Thyroid gland (tissue), 4 donors: Measurements from ENCODE around the gene RUVBL1. TPM values are rescaled to one million over a fixed set of nuclear protein-coding genes. Genes with fewer than 3 reads are reported as not detected.
A peak's percentile ranks its signal among the peaks of the same experiment; 100 is the strongest.

Source experiments
- DNase-seq, 2 donors: peaks; one replicate each; pipeline ENCODE4 v3.0.0-alpha.2; 2019
- H3K27ac ChIP-seq, 3 donors: fragments of 200-600 bp; sonication (generic); 1 replicate in 2 of 3; 2 replicates in 1 of 3; pipeline ENCODE4 v1.5.1; 2016 to 2019; ENCODE audit warnings: mild to moderate bottlenecking in 1 of 3, moderate library complexity in 1 of 3
- H3K27me3 ChIP-seq: fragments of 200-600 bp; sonication (generic); one replicate; pipeline ENCODE4 v1.5.1; 2019
- H3K36me3 ChIP-seq, 2 donors: fragments of 200-600 bp; sonication (generic); one replicate each; pipeline ENCODE4 v1.5.1; 2016 to 2019
- H3K4me1 ChIP-seq, 2 donors: fragments of 200-600 bp; sonication (generic); one replicate each; pipeline ENCODE4 v1.5.1; 2017 to 2019
- H3K4me3 ChIP-seq, 3 donors: fragments of 200-600 bp; sonication (generic); replicated peaks in 1 of 3; 1 replicate in 2 of 3; 2 replicates in 1 of 3; pipeline ENCODE4 v1.5.1; 2016; ENCODE audit warnings: mild to moderate bottlenecking in 1 of 3
- H3K9me3 ChIP-seq: fragments of 200-600 bp; sonication (generic); one replicate; pipeline ENCODE4 v1.5.1; 2017
- POLR2A ChIP-seq, 2 donors: fragments of 450-650 bp; IDR thresholded peaks; one replicate each; pipeline ENCODE4 v1.6.1; 2017; ENCODE audit warnings: antibody characterized with exemption in 2 of 2, mild to moderate bottlenecking in 2 of 2, moderate library complexity in 1 of 2
- WGBS, 2 donors: methylation state at CpG; one replicate each; pipeline ENCODE4 v1.1.5; 2017; 5-methylcytosine and 5-hydroxymethylcytosine counted together
- intact Hi-C: fragments of 100-400 bp; cut with DNase I; formaldehyde crosslinking; loops from one replicate; pipeline ENCODE4 v1.15.1; 2023
- total RNA-seq, 4 donors: library from RNA; depleted of rRNA; stranded (reverse); fragments of >200 nt; gene quantifications; one replicate each; pipeline ENCODE4 v1.2.3, GENCODE V29; 2016
- TF ChIP-seq, protein P1 (sequence below), 6 experiments: fragments of 200-600 bp in 3 of 6; fragments of 450-650 bp in 3 of 6; sonication (generic) in 3 of 6; IDR thresholded peaks; one replicate each; pipeline ENCODE4 v1.5.1; 2016 to 2019; ENCODE audit warnings: antibody characterized with exemption in 6 of 6, mild to moderate bottlenecking in 2 of 6, inconsistent platforms in 1 of 6, moderate library complexity in 1 of 6

The RUVBL1 gene
- total RNA-seq, 4 donors from 2014 or later = 23.4 to 44.1 (median 29.6) TPM

GRCh38 chr3:128100161-128100560 lies 23.5 kb downstream of the RUVBL1 start:
- intact Hi-C loops = no loop called here
- no peaks in the 10 kb centered on the region for H3K9me3 ChIP-seq
- H3K4me1 ChIP-seq = no peaks in the 10 kb centered on the region
- no peak for DNase-seq
- H3K36me3 ChIP-seq = peaks cover 6 to 42% of the 10 kb centered on the region in 2 donors
- no peak overlapping the region for H3K27ac ChIP-seq
- no peak overlapping the region for H3K4me3 ChIP-seq
- H3K27me3 ChIP-seq = no peaks in the 10 kb centered on the region
- TF ChIP-seq POLR2A (IDR thresholded peaks at IDR 0.05) = no peak
- TF ChIP-seq, protein P1, sequence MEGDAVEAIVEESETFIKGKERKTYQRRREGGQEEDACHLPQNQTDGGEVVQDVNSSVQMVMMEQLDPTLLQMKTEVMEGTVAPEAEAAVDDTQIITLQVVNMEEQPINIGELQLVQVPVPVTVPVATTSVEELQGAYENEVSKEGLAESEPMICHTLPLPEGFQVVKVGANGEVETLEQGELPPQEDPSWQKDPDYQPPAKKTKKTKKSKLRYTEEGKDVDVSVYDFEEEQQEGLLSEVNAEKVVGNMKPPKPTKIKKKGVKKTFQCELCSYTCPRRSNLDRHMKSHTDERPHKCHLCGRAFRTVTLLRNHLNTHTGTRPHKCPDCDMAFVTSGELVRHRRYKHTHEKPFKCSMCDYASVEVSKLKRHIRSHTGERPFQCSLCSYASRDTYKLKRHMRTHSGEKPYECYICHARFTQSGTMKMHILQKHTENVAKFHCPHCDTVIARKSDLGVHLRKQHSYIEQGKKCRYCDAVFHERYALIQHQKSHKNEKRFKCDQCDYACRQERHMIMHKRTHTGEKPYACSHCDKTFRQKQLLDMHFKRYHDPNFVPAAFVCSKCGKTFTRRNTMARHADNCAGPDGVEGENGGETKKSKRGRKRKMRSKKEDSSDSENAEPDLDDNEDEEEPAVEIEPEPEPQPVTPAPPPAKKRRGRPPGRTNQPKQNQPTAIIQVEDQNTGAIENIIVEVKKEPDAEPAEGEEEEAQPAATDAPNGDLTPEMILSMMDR (IDR thresholded peaks at IDR 0.05) = no peak
- 86 to 92% methylated on average over 3 of the region's 3 CpGs for WGBS, 2 donors

DNA sequence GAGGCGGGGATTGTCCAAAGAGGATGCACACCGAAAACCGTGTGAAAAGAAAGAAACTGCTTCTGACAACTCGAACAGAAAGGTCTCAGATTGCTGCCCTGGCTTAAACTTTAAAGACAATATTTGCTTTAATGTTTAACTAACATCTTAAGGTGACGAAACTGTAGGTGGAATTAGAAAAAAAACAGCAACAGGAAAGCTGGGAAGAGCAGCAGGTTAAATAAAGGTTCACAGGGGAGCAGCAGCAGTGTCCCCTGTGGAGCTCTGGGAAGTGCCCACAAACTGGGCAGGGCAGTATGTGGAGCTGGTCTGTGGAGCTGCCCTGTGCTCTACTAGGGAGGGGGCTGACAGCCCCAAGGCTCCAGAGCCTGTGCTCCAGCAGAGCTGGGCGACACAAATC lies 25.4 kb downstream of the RUVBL1 start:
- no peak for TF ChIP-seq POLR2A (IDR thresholded peaks at IDR 0.05)
- TF ChIP-seq, protein P1 (IDR thresholded peaks at IDR 0.05) = no peak
- intact Hi-C loops = no loop called here
- H3K9me3 ChIP-seq = no peaks in the 10 kb centered on the region
- peaks cover 6 to 39% of the 10 kb centered on the region in 2 donors for H3K36me3 ChIP-seq
- H3K27ac ChIP-seq = no peak overlapping the region
- no peak overlapping the region for H3K4me3 ChIP-seq
- H3K27me3 ChIP-seq = no peaks in the 10 kb centered on the region
- WGBS, 2 donors = 88 to 92% methylated on average over 6 of the region's 6 CpGs
- no peaks in the 10 kb centered on the region for H3K4me1 ChIP-seq
- DNase-seq = no peak

GRCh38 chr3:128095222-128095703 lies 28.3 kb downstream of the RUVBL1 start:
- intact Hi-C loops = no loop called here
- H3K4me3 ChIP-seq = no peak overlapping the region
- 77 to 79% methylated on average over 6 of the region's 6 CpGs for WGBS, 2 donors
- no peak overlapping the region for H3K27ac ChIP-seq
- H3K36me3 ChIP-seq = peaks cover 6 to 31% of the 10 kb centered on the region in 2 donors
- peak; percentile 70 to 77 for DNase-seq
- H3K4me1 ChIP-seq = no peaks in the 10 kb centered on the region
- no peaks in the 10 kb centered on the region for H3K27me3 ChIP-seq
- H3K9me3 ChIP-seq = no peaks in the 10 kb centered on the region
- TF ChIP-seq POLR2A (IDR thresholded peaks at IDR 0.05) = no peak
- TF ChIP-seq, protein P1 (IDR thresholded peaks at IDR 0.05) = peak; percentile 28 to 79 (median 59)

DNA sequence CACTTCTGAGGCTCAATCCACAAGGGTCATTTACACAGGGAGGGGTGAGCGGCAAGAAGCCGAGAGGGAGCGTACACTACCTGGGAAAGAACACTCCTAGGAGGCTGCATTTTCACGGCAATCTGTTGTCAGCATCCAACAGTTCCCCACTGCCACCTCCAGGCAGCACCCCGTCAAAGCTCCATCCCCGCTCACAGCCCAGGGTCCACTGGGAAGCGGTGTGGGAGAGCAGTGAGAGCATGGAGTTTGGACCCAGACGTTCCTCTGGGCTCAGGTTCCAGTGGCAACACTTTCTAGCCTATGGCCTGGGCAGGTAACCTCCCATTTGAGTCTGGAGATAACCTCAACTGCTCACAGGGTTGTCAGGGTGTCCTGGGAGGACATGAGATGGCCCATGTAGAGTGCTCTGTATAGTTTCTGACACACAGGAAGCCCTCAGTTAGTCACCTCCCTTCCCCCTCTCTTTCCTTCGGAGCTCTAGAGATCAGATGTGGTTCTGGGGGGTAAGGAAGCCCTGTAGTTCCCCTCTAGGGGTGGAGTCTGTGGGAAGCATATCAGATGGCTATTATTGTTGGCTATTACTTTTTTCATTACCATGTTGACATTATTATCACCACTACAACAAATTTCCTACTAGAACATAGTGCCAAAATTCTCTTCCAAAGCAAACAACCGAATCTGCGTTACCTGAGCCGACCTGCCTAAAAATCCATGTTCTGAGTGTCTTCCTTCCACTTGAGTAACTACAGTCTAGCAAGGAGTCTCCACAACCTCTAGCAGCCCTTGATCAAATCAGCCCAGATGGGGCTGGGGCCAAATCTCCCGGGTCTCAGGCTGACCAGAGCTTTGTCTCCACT lies 29.1 kb downstream of the RUVBL1 start:
- Histone ChIP-seq H3K9me3 (no peaks in the 10 kb centered on the region), H3K27ac (no peak overlapping the region), H3K4me1 (no peaks in the 10 kb centered on the region), H3K27me3 (no peaks in the 10 kb centered on the region), H3K36me3 (peaks cover 6 to 24% of the 10 kb centered on the region in 2 donors), H3K4me3 (no peak overlapping the region)
- DNase-seq = no peak
- intact Hi-C loops = no loop called here
- TF ChIP-seq, protein P1 (IDR thresholded peaks at IDR 0.05) = no peak
- no peak for TF ChIP-seq POLR2A (IDR thresholded peaks at IDR 0.05)
- WGBS, 2 donors = 83% methylated on average over 13 of the region's 13 CpGs

DNA sequence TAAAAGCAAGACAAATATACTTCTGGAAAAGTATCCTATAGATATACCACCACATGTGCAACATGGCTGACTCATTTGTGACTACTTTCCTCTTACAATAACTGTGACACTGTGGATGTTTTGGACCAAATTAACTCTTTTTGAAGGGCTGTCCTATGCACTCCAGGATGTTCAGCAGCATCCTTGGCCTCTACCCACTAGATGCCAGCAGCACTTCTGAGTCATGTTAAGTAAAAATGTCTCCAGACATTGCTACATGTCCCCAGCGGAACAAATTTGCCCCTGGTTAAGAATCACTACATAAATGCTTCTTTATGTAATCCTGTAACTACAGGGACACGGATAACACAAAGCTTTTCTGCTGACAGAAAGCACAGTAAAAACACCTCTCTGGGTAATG lies 32.0 kb downstream of the RUVBL1 start:
- Histone ChIP-seq H3K4me3 (no peak overlapping the region), H3K9me3 (no peaks in the 10 kb centered on the region), H3K27ac (no peak overlapping the region), H3K4me1 (no peaks in the 10 kb centered on the region), H3K27me3 (no peaks in the 10 kb centered on the region), H3K36me3 (peaks cover 0 to 5% of the 10 kb centered on the region in 2 donors)
- WGBS, 2 donors = 72 to 83% methylated on average over 2 of the region's 2 CpGs
- no peak for TF ChIP-seq POLR2A (IDR thresholded peaks at IDR 0.05)
- no peak for DNase-seq
- intact Hi-C loops = no loop called here
